ENCODE measurements around the gene TMEM179. TPM values are rescaled to one million over a fixed set of nuclear protein-coding genes. Genes with fewer than 3 reads are reported as not detected.

The TMEM179 gene
- total and polyA plus RNA-seq, 9 donors: 0.19 to 0.30 (median 0.22) TPM; not detected in 6

GRCh38 chr14:104572024-104572626 lies 32.4 kb downstream of the TMEM179 start:
- H3K27ac ChIP-seq: no peak overlapping the region
- 82% methylated on average over 8 to 11 of the region's 11 CpGs for WGBS, 3 donors
- no peak overlapping the region for H3K4me3 ChIP-seq
- H3K36me3 ChIP-seq: no peaks in the 10 kb centered on the region
- H3K9me3 ChIP-seq: no peaks in the 10 kb centered on the region
- TF ChIP-seq POLR2A (IDR thresholded peaks at IDR 0.05) (no peak), CTCF (IDR thresholded peaks at IDR 0.05) (no peak), EP300 (IDR thresholded peaks at IDR 0.05) (no peak)
- H3K4me1 ChIP-seq (ENCODE audit: insufficient read depth): no peaks in the 10 kb centered on the region
- no peaks in the 10 kb centered on the region for H3K27me3 ChIP-seq
- intact Hi-C loops (cut with DNase I): no loop called here
- no peak for DNase-seq

DNA sequence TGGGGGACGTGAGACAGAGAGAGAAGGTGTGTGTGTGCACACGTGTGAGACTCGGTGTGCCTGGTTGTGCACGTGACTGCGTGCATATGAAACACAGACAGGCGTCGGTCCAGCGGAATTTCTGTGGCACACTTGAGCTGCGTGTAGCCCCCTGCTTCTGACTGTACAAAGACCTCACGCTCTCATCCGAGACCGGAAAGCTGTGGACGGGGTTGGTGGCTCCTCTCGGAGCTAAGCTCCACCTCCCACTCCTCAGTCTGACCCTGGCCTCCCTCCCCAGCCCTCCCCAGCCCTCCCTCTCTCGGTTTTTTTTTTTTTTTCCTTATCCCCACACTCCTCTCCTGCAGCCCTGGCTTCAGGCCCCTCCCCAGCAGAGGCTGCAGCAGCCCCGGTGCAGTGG lies 33.3 kb downstream of the TMEM179 start:
- Histone ChIP-seq H3K36me3 (no peaks in the 10 kb centered on the region), H3K27me3 (no peaks in the 10 kb centered on the region), H3K4me1 (ENCODE audit: insufficient read depth) (no peaks in the 10 kb centered on the region), H3K9me3 (no peaks in the 10 kb centered on the region), H3K4me3 (no peak overlapping the region), H3K27ac (no peak overlapping the region)
- WGBS, 3 donors: 35 to 48% (median 41%) methylated on average over 16 of the region's 16 CpGs
- no peak for DNase-seq
- intact Hi-C loops (cut with DNase I): no loop called here
- TF ChIP-seq CTCF (IDR thresholded peaks at IDR 0.05): no peak
- no peak for TF ChIP-seq EP300 (IDR thresholded peaks at IDR 0.05)

GRCh38 chr14:104569435-104569834 lies 35.1 kb downstream of the TMEM179 start:
- no peak for DNase-seq
- Histone ChIP-seq H3K27ac (no peak overlapping the region), H3K4me1 (ENCODE audit: insufficient read depth) (no peaks in the 10 kb centered on the region), H3K27me3 (no peaks in the 10 kb centered on the region), H3K4me3 (no peak overlapping the region), H3K36me3 (no peaks in the 10 kb centered on the region), H3K9me3 (no peaks in the 10 kb centered on the region)
- no peak for TF ChIP-seq POLR2A (IDR thresholded peaks at IDR 0.05)
- TF ChIP-seq EP300 (IDR thresholded peaks at IDR 0.05): no peak
- no peak for TF ChIP-seq CTCF (IDR thresholded peaks at IDR 0.05)
- intact Hi-C loops (cut with DNase I): loop anchor here in 2 of 4 donors (5.0 to 10.0 kb wide), 2 partner anchors 485 to 487 kb away; partner anchors contain the start of gene ASPG (in 1 of the 2)
- 21 to 32% (median 29%) methylated on average over 10 of the region's 10 CpGs for WGBS, 3 donors

- no peak overlapping the region for H3K27ac ChIP-seq
- intact Hi-C loops (cut with DNase I): loop anchor here in 2 of 4 donors (5.0 to 10.0 kb wide), 2 partner anchors 484 to 486 kb away; partner anchors contain the start of gene ASPG (in 1 of the 2)
- no peaks in the 10 kb centered on the region for H3K36me3 ChIP-seq
- no peaks in the 10 kb centered on the region for H3K27me3 ChIP-seq
- no peak for DNase-seq
- WGBS, 3 donors: 74 to 87% (median 77%) methylated on average over 11 of the region's 11 CpGs
- TF ChIP-seq EP300 (IDR thresholded peaks at IDR 0.05): no peak
- no peaks in the 10 kb centered on the region for H3K9me3 ChIP-seq
- no peaks in the 10 kb centered on the region for H3K4me1 ChIP-seq (ENCODE audit: insufficient read depth)
- H3K4me3 ChIP-seq: no peak overlapping the region
Measured at GRCh38 chr14:104568620-104569019, 36.0 kb downstream of the TMEM179 start.

- Histone ChIP-seq H3K4me1 (ENCODE audit: insufficient read depth) (no peaks in the 10 kb centered on the region), H3K4me3 (no peak overlapping the region), H3K36me3 (no peaks in the 10 kb centered on the region), H3K27me3 (no peaks in the 10 kb centered on the region), H3K9me3 (no peaks in the 10 kb centered on the region), H3K27ac (no peak overlapping the region)
- WGBS, 3 donors: 62 to 86% (median 64%) methylated on average over 6 to 9 of the region's 9 CpGs
- TF ChIP-seq EP300 (IDR thresholded peaks at IDR 0.05) (no peak), POLR2A (IDR thresholded peaks at IDR 0.05) (no peak), CTCF (IDR thresholded peaks at IDR 0.05) (no peak)
- no peak for DNase-seq
- intact Hi-C loops (cut with DNase I): loop anchor here in 2 of 4 donors (5.0 to 10.0 kb wide), 2 partner anchors 483 to 486 kb away; partner anchors contain the start of gene ASPG (in 1 of the 2)
Measured at GRCh38 chr14:104567957-104568225, 36.7 kb downstream of the TMEM179 start.

Data from ovary (tissue), 9 donors.